ENCODE measurements around the gene MORN5. TPM values are rescaled to one million over a fixed set of nuclear protein-coding genes. Genes with fewer than 3 reads are reported as not detected.

MORN5 gene
- total RNA-seq, 2 donors from 2014 or later, result 0.81 TPM; not detected in 1

- H3K4me1 ChIP-seq (ENCODE audit: control insufficient read depth, insufficient read depth, low read length), result no peaks in the 10 kb centered on the region
- DNase-seq, result no peak
- Mint-ChIP-seq H3K36me3 (ENCODE audit: low read depth) (no peaks in the 10 kb centered on the region), H3K9me3 (peaks cover 17% of the 10 kb centered on the region), H3K4me1 (no peaks in the 10 kb centered on the region), H3K27ac (no peak overlapping the region), H3K27me3 (ENCODE audit: insufficient read depth) (peaks cover 28% of the 10 kb centered on the region), H3K4me3 (no peak overlapping the region)
- H3K4me3 ChIP-seq (ENCODE audit: low read length), result no peak overlapping the region
- 62 to 64% methylated on average over 2 of the region's 2 CpGs for WGBS, 2 experiments (ENCODE audit: insufficient coverage in 1 of 2, insufficient read length in 1 of 2)
- H3K9me3 ChIP-seq (ENCODE audit: control insufficient read depth, low read length), result peaks cover 8% of the 10 kb centered on the region
- peaks cover 36% of the 10 kb centered on the region for H3K27me3 ChIP-seq (ENCODE audit: control insufficient read depth, insufficient read depth, low read length, poor library complexity, severe bottlenecking)
- no peak overlapping the region for H3K9ac ChIP-seq (ENCODE audit: extremely low read depth, low read length, poor library complexity, severe bottlenecking)
- no peak for TF ChIP-seq CTCF (conservative IDR thresholded peaks at IDR 0.05)
- no peak overlapping the region for H3K27ac ChIP-seq (ENCODE audit: low read depth, low read length)
- no peaks in the 10 kb centered on the region for H3K36me3 ChIP-seq (ENCODE audit: control insufficient read depth, insufficient read depth, low read length)
These were observed 4.6 kb downstream of the MORN5 start for GRCh38 chr9:122164286-122164685.

DNA sequence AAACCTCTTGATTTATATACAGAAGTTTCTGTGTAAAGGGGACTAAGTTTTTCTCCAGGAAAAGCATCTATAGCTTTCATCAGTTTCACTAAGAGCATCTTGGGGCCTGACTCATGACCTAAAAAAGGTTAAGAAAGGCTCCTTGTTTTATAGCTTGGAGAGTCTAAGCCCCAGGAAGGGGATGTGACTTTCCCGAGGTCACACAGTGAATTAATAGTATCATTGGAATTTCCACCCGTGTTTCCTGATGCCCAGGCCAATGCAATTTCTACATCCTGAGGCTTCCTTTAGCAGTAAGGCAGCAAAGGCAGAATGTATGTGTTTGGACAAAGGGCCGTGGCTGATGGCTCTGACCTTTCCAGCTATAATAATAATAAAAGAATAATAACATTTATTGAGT lies 8.6 kb downstream of the MORN5 start:
- peaks cover 30% of the 10 kb centered on the region for H3K27me3 Mint-ChIP-seq (ENCODE audit: insufficient read depth)
- Histone ChIP-seq H3K4me1 (ENCODE audit: control insufficient read depth, insufficient read depth, low read length) (no peaks in the 10 kb centered on the region), H3K9ac (ENCODE audit: extremely low read depth, low read length, poor library complexity, severe bottlenecking) (no peak overlapping the region), H3K27me3 (ENCODE audit: control insufficient read depth, insufficient read depth, low read length, poor library complexity, severe bottlenecking) (peaks cover 35% of the 10 kb centered on the region), H3K9me3 (ENCODE audit: control insufficient read depth, low read length) (no peaks in the 10 kb centered on the region), H3K27ac (ENCODE audit: low read depth, low read length) (no peak overlapping the region), H3K36me3 (ENCODE audit: control insufficient read depth, insufficient read depth, low read length) (no peaks in the 10 kb centered on the region), H3K4me3 (ENCODE audit: low read length) (no peak overlapping the region)
- no peak for TF ChIP-seq CTCF (conservative IDR thresholded peaks at IDR 0.05)
- no peak for DNase-seq
- H3K4me3 Mint-ChIP-seq, result no peak overlapping the region
- 83 to 84% methylated on average over 2 to 3 of the region's 3 CpGs for WGBS, 2 experiments (ENCODE audit: insufficient coverage in 1 of 2, insufficient read length in 1 of 2)
- no peaks in the 10 kb centered on the region for H3K4me1 Mint-ChIP-seq
- no peaks in the 10 kb centered on the region for H3K36me3 Mint-ChIP-seq (ENCODE audit: low read depth)
- H3K27ac Mint-ChIP-seq, result no peak overlapping the region
- peaks cover 5% of the 10 kb centered on the region for H3K9me3 Mint-ChIP-seq

GRCh38 chr9:122172131-122172530 lies 12.4 kb downstream of the MORN5 start:
- no peak for TF ChIP-seq CTCF (conservative IDR thresholded peaks at IDR 0.05)
- no peaks in the 10 kb centered on the region for H3K36me3 Mint-ChIP-seq (ENCODE audit: low read depth)
- Histone ChIP-seq H3K9me3 (ENCODE audit: control insufficient read depth, low read length) (no peaks in the 10 kb centered on the region), H3K9ac (ENCODE audit: extremely low read depth, low read length, poor library complexity, severe bottlenecking) (no peak overlapping the region), H3K27ac (ENCODE audit: low read depth, low read length) (no peak overlapping the region), H3K27me3 (ENCODE audit: control insufficient read depth, insufficient read depth, low read length, poor library complexity, severe bottlenecking) (peaks cover 10% of the 10 kb centered on the region), H3K36me3 (ENCODE audit: control insufficient read depth, insufficient read depth, low read length) (no peaks in the 10 kb centered on the region), H3K4me3 (ENCODE audit: low read length) (no peak overlapping the region), H3K4me1 (ENCODE audit: control insufficient read depth, insufficient read depth, low read length) (no peaks in the 10 kb centered on the region)
- H3K9me3 Mint-ChIP-seq, result peaks cover 5% of the 10 kb centered on the region
- no peaks in the 10 kb centered on the region for H3K4me1 Mint-ChIP-seq
- no peak overlapping the region for H3K27ac Mint-ChIP-seq
- DNase-seq, result no peak
- peaks cover 17% of the 10 kb centered on the region for H3K27me3 Mint-ChIP-seq (ENCODE audit: insufficient read depth)
- no peak overlapping the region for H3K4me3 Mint-ChIP-seq
- WGBS, 2 experiments (ENCODE audit: insufficient coverage in 1 of 2, insufficient read length in 1 of 2), result 88 to 93% methylated on average over 6 to 7 of the region's 7 CpGs

Data from endodermal cell (in vitro differentiated cells).